ENCODE data around the gene APBB1.
"Not testable (repeated sequence)": the region's sequence is repeated elsewhere in the genome, so short reads cannot be mapped to it uniquely, and the experiment has no call there.

The APBB1 gene

DNA sequence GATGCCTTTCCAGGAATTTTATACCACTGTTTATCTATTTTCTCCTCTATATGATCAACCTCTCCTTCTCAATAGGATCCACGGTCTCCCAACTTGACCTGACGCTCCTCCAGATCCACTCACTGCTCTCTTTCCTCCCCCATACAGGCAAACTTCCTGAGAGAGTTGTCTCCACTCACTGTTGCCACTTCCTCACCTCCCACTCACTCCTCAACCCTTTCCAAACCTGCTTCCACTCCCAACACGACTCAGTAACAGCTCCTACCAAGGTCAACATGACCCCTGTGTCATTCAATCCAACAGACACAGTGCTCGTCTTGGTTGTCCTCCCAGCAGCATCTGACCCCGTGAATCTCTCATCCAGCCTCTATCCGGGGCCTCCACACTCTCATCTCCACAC lies 3.1 kb downstream of the APBB1 start:
- DNase-seq: no peak

GRCh38 chr11:6414874-6415328 lies 4.0 kb downstream of the APBB1 start:
- no peak for DNase-seq

DNA sequence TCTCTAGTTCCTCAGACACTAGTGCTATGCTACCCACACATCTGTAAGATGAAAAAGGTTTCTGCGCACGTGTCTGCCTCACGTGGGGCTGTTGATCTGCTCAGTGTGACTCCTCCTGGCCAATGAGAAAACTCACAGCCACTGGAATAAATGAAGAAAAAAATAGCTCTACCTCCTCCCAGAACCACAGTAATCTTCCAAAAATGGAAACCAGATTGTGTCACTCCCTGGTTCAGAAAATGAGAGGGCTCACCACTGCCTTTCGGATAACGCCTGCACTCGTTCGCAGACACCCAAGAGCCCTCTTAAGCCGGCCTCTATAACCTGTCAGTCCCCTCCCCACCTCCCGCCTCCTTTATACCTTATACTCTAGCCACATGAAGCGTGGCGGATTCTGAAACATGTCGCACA lies 5.1 kb downstream of the APBB1 start:
- peak; percentile 56 for DNase-seq

DNA sequence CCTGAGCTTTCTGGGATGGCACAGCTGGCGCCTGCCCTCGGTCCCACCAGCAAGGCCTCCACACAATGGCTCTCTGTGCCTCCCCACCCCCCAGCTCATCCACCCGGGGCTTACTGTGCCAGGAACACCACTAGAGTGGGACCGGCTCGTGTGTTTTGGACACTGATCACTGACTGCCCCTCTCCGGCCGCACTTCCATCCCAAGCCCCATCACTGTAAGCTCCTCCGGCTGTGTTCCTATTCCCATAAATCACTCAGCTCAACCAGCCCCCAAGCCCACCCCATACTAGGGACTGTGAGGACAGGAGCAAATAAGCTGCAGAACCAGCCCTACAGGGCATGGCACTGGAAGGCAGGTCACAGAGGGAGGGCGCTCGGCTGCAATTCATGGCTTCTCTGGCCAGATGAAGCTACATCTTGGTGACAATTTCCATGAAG lies 7.3 kb downstream of the APBB1 start:
- no peak for DNase-seq

DNA sequence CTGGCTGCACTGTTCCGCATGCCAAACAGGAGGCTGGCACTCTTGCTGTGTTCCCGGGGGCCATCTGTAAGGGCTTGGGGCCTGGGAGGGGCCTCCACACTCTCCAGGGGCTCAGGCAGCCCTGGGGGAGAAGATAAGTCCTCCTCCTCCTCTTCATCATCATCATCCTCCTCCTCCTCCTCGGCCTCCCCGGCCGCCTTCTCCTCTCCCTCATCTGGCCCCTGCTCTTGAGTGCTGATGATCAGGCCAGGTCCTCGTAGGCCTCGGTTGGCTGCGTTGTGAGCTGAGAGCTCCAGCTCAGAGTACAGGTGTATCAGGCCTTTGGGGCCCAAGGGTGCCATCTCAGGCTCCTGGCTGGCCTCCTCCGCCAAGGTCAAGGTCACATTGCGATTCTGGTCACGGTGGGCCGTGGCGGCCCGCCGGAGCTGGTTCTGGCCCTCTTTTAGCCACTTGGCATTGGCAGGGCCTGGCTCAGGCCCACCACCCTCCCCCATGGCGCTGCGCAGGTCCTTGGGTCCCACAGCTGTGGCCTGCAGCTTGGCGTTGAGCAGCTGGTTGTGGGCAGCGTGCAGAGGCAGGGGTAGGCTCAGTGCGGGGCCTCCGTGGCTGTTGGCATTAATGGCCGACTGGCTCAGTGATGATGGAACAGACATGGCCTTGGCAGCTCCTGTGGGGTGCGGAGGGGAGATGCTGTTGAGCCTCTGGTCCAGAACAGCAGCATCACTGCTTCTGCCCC lies 8.0 kb downstream of the APBB1 start:
- no peak for DNase-seq

- DNase-seq: no peak
Measured at GRCh38 chr11:6406370-6406769, 12.5 kb downstream of the APBB1 start.

GRCh38 chr11:6405846-6406245 lies 13.0 kb downstream of the APBB1 start:
- no peak for DNase-seq

- DNase-seq: peak; percentile 17
Measured at GRCh38 chr11:6405052-6405667, 13.7 kb downstream of the APBB1 start.

DNA sequence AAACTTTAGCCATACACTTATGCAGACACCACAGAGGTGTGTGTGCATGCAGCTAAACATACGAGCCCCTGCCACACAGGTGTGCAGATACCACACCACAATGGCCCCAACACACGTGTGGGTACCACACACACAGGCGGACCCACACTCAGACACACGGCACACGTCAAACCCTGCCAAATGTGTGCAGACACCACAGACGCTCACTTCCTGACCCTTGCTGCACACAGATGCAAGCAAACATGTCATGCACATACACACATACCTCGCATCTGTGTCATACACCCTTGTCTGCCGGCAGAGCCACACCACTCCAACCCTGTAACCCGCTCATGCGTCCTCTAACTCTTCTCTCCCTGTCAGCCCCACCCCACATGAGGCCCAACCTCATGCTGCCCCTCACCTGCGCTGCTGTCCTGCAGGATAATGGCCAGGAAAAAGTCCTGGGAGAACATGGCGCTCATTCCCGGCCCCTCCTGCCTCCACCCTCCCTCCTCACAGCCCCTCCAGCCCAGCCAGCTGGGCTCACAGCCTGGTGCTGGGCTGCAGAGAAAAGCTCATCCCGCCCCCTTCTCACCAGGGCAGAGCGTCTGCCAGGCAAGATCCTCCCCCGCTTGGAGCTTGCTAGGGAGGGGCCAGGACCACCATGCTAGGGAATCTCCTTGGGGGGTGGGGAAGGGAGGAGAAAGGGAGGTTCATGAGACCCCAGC lies 14.4 kb downstream of the APBB1 start:
- DNase-seq: peak; percentile 80

- no peak for DNase-seq
Measured at GRCh38 chr11:6403539-6403938, 15.4 kb downstream of the APBB1 start.

GRCh38 chr11:6402561-6402981 lies 16.3 kb downstream of the APBB1 start:
- peak; percentile 48 for DNase-seq

- no peak for DNase-seq
Measured at GRCh38 chr11:6402061-6402470, 16.8 kb downstream of the APBB1 start.

DNA sequence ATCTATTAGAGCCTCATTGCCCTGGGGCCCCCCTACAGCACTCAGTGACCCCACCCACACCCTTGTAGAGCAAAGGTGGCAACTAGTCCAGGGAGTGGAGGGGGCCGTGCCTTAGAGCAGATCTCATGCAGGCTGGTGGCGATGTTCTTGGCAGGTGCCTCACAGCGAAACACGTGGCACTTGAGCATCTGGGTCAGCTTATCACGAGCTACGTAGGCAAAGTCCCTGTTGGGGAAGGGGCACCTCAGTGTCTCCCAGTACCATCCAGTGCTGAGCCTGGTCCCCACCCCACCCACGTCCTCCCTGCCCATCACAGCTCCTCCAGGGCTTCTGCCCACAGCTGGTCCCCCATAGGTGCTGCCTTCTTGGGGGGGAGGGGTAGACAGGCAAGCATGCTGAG lies 17.4 kb downstream of the APBB1 start:
- DNase-seq: no peak

GRCh38 chr11:6400431-6401345 lies 18.2 kb downstream of the APBB1 start:
- no peak for DNase-seq

GRCh38 chr11:6397636-6398035 lies 21.3 kb downstream of the APBB1 start:
- DNase-seq: peak; percentile 38

GRCh38 chr11:6397156-6397555 lies 21.7 kb downstream of the APBB1 start:
- no peak for DNase-seq

DNA sequence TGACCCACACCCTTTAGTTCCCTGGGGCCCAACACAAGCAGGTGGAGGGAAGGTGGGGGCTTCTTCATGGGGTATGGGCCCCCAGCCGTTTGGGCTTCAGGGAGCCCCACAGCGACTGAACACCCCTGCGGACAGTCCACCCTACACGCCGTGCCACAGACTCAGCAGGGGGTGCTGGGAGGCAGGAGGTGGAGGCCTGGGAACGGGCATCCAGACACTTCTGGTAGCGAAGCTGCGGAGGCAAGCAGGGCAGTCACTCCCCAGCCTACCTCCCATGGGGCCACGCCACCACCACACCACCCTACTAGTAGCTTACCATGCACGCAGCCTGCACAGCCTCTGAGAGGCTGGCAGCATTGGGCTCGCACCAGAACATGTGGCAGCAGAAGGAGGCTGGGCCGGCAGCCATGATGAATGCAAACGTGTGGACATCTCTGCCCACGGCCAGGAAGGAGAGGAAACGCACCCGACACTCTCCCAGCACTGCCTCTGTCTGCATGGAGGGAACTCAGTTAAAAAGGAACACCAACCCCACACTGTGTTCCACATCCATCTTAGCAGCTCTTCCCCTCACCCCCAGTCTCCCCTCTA lies 23.3 kb downstream of the APBB1 start:
- DNase-seq: no peak

GRCh38 chr11:6393989-6394670 lies 24.8 kb downstream of the APBB1 start:
- no peak for DNase-seq

GRCh38 chr11:6392251-6392650 lies 26.6 kb downstream of the APBB1 start:
- not testable (repeated sequence) for DNase-seq

DNA sequence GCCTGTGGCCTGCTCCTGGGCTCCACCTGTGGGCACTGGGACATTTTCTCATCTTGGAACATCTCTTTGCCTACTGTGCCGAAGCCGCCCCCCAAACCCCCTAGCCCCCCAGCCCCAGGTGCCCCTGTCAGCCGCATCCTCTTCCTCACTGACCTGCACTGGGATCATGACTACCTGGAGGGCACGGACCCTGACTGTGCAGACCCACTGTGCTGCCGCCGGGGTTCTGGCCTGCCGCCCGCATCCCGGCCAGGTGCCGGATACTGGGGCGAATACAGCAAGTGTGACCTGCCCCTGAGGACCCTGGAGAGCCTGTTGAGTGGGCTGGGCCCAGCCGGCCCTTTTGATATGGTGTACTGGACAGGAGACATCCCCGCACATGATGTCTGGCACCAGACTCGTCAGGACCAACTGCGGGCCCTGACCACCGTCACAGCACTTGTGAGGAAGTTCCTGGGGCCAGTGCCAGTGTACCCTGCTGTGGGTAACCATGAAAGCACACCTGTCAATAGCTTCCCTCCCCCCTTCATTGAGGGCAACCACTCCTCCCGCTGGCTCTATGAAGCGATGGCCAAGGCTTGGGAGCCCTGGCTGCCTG lies 27.3 kb downstream of the APBB1 start:
- DNase-seq: no peak

DNA sequence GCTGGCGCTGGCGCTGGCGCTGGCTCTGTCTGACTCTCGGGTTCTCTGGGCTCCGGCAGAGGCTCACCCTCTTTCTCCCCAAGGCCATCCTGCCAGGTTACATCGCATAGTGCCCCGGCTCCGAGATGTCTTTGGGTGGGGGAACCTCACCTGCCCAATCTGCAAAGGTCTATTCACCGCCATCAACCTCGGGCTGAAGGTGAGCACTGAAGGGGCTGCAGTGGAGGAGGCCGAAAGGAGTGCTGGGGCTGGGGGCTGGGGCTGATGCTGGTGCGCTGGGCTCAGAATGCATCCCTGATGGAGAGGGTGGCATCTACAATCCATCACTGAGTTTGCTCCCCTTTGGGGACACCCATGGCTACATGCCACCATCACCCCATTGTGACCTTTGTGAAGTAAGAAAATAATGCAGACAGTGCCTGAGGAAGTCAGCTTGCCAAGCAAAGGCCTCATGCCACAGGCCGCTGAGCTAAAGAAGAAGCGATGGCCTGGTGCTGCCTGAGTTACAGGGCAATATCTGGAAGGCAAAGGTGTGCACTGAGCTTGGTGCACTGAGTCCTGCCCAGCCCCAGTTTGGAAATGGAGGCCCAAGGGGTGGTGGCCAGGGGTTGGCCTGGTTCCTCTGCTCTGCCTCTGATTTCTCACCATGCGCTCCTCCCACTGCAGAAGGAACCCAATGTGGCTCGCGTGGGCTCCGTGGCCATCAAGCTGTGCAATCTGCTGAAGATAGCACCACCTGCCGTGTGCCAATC lies 28.0 kb downstream of the APBB1 start:
- DNase-seq: no peak
